Right lung (tissue), 5 donors: Measurements from ENCODE around the gene EMC1. TPM values are rescaled to one million over a fixed set of nuclear protein-coding genes. Genes with fewer than 3 reads are reported as not detected.
"Not testable (repeated sequence)": the region's sequence is repeated elsewhere in the genome, so short reads cannot be mapped to it uniquely, and the experiment has no call there.

Experiments used
- DNase-seq, 2 donors: peaks; one replicate each; pipeline ENCODE4 v3.0.0-alpha.2; 2013
- polyA plus RNA-seq, 5 donors: library from polyadenylated mRNA; unstranded; fragments of 120-200 nt; gene quantifications; one replicate each; pipeline versions ENCODE4 v1.2.1 to v1.2.3, GENCODE V29; 2013; ENCODE audit warnings: inconsistent platforms in 1 of 5, low replicate concordance in 1 of 5; ENCODE audit not compliant: insufficient read length in 5 of 5, insufficient read depth in 1 of 5

EMC1 gene
- polyA plus RNA-seq, 5 donors = 38.6 to 52.2 (median 50.6) TPM

- DNase-seq = no peak
These were observed 55.0 kb downstream of the EMC1 start for GRCh38 chr1:19196331-19196730.

- DNase-seq = no peak
These were observed 58.3 kb downstream of the EMC1 start for GRCh38 chr1:19193004-19193403.

- no peak for DNase-seq
These were observed 59.5 kb downstream of the EMC1 start for GRCh38 chr1:19191811-19192210.

- DNase-seq = no peak
These were observed 60.9 kb downstream of the EMC1 start for GRCh38 chr1:19190468-19190867.

- DNase-seq = no peak
These were observed 62.1 kb downstream of the EMC1 start for GRCh38 chr1:19189270-19189669.

GRCh38 chr1:19187852-19188251, 63.5 kb downstream of the EMC1 start:
- DNase-seq = no peak

GRCh38 chr1:19186001-19186400, 65.3 kb downstream of the EMC1 start:
- no peak for DNase-seq

- DNase-seq = no peak
These were observed 69.1 kb downstream of the EMC1 start for GRCh38 chr1:19182223-19182622.

- not testable (repeated sequence) for DNase-seq
These were observed 71.1 kb downstream of the EMC1 start for GRCh38 chr1:19180265-19180657.

GRCh38 chr1:19179597-19180264, 71.6 kb downstream of the EMC1 start:
- no peak for DNase-seq

GRCh38 chr1:19178734-19179398, 72.5 kb downstream of the EMC1 start:
- DNase-seq = no peak

- no peak for DNase-seq
These were observed 73.5 kb downstream of the EMC1 start for GRCh38 chr1:19177811-19178210.

- no peak for DNase-seq
These were observed 81.7 kb downstream of the EMC1 start for GRCh38 chr1:19169642-19170041.

- DNase-seq = no peak
These were observed 84.2 kb downstream of the EMC1 start for GRCh38 chr1:19167140-19167539.

GRCh38 chr1:19166066-19166465, 85.3 kb downstream of the EMC1 start:
- no peak for DNase-seq

Other genes with a start within 250 kb of the EMC1 start
- 100 to 1,000 TPM in 3 of 5 donors, 10 to 100 TPM in 2; 90.8 to 116 (median 102) TPM for gene UBR4, start 41.3 kb downstream of the EMC1 start, polyA plus RNA-seq
- gene MRTO4, start 281 bp upstream of the EMC1 start, polyA plus RNA-seq = 10 to 100 TPM; 28.0 to 37.5 (median 29.9) TPM
- gene AKR7A3, start 37.2 kb upstream of the EMC1 start, polyA plus RNA-seq = 1 to 10 TPM in 4 of 5 donors, under 1 TPM in 1; 0.86 to 2.4 (median 1.9) TPM
- gene AKR7A2, start 60.6 kb upstream of the EMC1 start, polyA plus RNA-seq = 10 to 100 TPM; 57.5 to 78.6 (median 66.4) TPM
- gene SLC66A1, start 60.8 kb upstream of the EMC1 start, polyA plus RNA-seq = 10 to 100 TPM in 1 of 5 donors, 1 to 10 TPM in 4; 8.3 to 11.0 (median 8.6) TPM
- gene CAPZB, start 234.0 kb upstream of the EMC1 start, polyA plus RNA-seq = 100 to 1,000 TPM; 218 to 320 (median 235) TPM